GM21381 (cell line): ENCODE data around the gene WNT6.
"Not testable (repeated sequence)": the region's sequence is repeated elsewhere in the genome, so short reads cannot be mapped to it uniquely, and the experiment has no call there.

ENCODE experiments used
- ATAC-seq: cut with Tn5 transposase; IDR thresholded peaks from one replicate; pipeline ENCODE4 v1.9.1; 2021; ENCODE audit warnings: mild to moderate bottlenecking, moderate library complexity; ENCODE audit not compliant: unreplicated experiment

WNT6 gene

DNA sequence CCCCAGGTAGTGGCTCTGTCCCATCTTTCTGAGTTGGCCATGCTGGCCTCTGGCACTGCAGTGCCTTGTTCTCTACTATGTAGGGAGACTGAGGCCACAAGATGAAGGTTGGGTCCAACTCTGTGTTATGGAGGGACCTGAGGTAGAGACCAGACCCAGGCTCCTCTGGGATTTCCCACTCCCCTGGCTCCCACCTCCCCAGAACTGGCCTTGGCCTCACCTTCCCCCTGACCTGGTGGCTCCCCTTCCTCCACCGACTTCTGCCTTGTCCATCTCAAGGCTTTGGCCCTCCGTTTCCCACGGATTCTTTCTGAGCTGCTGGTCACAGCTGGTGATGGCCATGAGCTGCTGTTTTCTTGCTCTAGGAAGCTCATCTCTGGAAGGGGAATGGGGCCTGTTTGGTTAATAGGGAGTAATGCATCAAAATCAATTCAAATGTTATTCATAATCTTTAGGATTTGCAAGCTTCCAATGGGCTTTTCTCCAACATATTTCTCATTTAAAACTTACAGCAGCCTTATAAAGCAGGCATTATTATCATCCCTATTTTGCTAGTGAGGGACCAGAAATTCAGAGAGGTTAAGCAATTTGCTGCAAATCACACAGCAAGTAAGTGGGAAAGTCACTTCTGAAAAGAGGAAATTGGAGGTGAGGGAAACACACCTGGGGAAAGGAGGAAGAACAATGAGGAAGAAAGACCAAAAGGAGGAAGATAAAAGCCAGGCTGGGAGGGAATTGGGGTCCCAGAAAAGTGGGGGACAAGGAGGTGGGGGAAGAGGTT is 28.9 kb upstream of the WNT6 start:
- no peak for ATAC-seq

DNA sequence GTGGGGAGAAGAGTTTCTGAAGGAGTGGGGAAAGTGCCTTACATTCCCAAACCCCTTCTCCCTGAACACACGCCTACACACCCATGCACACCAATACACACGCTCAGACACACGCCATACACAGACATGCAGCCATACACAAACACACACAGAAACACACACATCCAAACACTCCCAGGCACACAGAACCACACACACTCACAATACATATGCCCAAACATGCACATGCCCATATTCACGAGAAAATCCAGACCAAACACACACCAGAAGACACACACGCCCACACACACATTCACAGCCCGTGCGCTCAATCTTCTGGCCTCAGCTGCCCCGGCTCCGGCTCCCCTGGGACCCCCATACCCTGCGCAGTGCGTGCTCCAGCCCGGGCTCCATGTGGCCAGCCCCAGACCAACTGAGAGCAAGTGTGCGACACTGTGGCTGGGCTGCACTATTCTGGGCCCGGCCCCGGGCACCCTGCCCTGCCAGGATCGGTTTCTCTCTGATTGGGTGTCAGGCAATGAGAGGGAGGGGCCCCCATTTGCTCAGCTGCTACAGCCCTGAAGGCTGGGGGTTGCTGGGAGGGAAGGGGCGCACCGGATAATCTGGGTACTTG is 28.1 kb upstream of the WNT6 start, which contains the start of gene PRKAG3:
Gene PRKAG3 (minus strand): TSS at position 426 of the 613 bp plus-strand sequence.
- no peak for ATAC-seq

DNA sequence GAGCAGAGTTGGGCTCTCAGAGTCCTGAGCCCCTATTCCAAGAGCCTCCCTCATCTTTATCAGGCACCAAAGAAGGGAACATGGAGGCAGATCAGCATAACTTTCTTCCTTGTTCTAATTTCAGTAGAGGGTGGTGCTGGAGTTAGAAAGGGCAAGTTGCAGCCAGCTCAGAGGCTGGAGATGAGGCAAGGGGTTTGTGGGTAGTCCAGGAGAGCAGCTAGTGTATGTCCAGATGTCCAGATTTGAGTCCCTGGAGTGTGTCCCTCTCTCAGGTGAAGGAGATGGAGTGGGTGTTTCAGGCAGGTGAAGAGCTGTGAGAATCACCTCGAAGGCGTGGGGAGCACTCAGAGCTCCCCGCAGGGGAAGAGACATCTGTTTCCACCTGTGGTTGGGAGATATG is 27.5 kb upstream of the WNT6 start:
- no peak for ATAC-seq

DNA sequence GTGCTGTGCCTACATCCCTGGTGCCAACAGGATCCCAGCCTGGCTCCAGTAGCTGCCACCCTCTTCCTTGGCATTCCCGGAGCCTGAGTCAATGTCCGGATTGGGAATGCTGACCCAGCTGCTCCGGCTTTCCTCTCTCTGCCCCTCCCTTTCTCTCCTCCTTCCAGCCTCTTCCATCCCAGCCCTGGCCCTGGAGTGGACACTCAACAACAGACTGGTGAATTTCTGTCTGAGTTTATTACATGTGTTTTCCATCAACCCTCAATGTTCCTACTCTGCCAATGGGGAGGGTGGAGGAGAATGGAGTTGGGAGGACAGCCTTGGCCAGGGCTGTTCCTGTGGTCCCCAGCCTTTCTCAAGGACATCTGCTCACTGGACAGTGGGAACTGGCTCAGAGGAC is 27.1 kb upstream of the WNT6 start:
- no peak for ATAC-seq

DNA sequence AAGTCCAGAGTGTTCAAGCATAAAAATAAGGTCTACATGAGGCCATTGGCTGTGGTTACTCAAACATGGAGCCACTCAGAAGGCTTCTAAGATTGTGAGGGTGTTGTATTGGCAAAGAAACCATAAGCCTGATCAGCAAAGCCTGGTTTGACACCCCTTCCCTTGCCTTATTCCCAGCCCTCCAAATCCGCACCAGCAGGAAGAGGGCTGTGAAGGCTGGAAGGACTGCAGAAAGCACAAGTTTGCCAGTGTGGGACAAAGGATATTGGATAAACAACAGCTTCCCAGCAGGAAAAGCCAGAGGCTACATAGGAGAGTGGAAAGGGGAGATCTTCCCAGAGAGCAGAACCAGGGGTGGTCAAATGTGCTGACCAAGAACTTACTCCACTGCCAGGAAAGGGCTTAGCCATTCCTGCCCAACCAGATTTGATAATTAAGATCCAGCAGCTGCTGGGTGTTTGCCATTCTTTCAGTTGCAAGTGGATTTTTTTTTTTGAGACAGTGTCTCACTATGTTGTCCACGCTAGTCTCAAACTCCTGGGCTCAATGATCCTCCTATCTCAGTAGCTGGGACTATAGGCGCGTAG is 26.5 kb upstream of the WNT6 start:
- no peak for ATAC-seq

DNA sequence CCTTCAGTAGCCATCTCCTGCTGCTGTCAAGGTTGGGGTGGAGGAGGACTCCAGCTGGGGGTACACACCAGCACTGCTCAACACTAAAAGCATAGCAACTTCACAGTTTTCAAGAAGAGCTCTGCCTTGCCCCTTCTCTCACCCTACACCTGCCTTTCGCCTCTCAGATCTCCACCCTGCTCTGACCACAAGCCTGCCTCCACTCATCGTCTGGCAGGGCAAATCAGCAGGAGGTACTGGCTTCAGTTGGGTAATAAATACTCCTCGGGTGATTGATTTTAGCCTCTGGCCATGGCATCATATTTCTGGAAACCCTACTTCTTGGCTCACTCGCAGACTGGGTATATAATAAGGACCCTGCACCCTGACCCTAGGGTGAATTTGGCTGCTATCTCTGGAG is 24.9 kb upstream of the WNT6 start:
- no peak for ATAC-seq

DNA sequence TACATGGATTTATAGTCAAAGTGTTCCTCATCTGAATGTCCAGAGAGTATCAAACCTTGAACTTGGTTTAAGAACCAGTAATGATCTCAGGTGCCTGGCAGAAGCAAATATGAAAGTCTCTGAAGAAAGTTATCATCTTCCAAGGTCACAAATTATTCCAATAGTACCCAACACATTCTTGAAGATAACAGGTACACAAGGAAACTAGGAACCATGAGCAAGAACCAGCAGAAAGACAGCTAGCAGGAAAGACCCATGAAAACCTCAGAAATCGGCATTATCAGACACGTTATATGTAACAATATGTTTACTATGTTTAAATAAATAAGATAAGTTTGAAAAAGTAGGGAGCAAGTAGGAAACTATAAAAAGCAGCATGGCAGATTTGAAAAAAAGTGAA is 22.1 kb upstream of the WNT6 start:
- no peak for ATAC-seq

DNA sequence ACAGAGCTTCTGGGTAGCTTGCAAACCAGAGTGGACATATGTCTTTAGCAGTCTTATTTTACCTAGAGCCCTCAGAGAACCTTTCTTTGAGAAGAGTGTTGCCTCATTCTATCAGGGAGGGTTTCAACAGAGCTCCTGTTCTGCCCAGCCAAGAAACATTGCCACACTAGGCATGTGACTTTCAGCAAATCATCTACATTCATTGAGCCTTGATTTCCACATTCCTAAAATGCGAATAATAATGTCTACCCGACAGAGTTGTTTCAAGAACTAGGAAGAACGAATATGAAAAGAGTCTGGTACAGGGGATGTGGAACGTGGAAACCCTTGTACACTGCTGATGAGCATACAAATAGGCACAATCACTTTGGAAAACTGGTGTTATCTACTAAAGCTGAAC is 20.2 kb upstream of the WNT6 start:
- ATAC-seq, result no peak

DNA sequence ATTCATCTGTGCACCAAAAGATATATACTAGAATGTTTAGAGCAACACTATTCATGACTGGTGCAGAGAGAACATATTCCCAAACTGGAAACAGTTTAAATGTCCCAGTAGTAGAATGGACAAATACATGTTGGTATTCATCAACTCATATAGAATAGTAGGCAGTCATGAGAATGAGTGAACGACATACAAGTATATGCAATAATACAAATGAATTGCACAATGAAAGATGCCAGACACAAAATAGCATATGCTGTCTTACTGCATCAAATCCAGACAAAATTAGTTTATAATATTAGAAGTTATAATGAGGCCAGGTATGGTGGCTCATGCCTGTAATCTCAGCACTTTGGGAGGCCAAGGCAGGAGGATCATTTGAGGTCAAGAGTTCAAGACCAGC is 19.7 kb upstream of the WNT6 start:
- no peak for ATAC-seq

DNA sequence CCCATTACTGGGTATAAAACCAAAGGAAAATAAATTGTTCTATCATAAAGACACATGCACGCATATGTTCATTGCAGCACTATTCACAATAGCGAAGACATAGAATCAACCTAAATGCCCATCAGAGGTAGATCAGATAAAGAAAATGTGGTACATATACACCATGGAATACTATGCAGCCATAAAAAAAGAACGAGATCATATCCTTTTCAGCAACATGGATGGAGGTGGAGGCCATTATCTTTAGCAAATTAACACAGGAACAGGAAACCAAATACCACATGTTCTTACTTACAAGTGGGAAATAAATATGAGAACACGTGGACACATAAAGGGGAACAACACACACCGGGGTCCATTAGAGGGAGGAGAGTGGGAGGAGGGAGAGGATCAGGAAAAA is 15.3 kb upstream of the WNT6 start:
- ATAC-seq, result not testable (repeated sequence)

DNA sequence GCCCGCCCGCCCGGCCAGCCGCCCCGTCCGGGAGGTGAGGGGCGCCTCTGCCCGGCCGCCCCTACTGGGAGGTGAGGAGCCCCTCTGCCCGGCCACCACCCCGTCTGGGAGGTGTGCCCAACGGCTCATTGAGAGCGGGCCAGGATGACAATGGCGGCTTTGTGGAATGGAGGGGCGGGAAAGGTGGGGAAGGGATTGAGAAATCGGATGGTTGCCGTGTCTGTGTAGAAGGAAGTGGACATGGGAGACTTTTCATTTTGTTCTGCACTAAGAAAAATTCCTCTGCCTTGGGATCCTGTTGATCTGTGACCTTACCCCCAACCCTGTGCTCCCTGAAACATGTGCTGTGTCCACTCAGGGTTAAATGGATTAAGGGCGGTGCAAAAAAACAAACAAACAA is 12.6 kb upstream of the WNT6 start:
- ATAC-seq, result not testable (repeated sequence)

DNA sequence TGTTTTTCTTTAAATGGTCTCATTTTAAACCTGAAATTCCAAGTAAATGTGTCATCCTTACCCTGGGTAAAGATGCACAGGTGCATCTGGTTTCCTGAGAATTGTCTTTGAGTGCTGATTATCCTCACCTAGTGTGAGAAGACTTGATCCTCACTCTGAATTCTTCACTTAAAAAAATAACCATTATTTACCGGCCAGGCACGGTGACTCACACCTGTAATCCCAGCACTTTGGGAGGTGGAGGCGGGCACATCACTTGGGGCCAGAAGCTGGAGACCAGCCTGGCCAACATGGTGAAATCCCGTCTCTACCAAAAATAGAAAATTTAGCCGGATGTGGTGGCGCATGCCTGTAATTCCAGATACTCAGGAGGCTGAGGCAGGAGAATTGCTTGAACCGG is 9.9 kb upstream of the WNT6 start:
- no peak for ATAC-seq

DNA sequence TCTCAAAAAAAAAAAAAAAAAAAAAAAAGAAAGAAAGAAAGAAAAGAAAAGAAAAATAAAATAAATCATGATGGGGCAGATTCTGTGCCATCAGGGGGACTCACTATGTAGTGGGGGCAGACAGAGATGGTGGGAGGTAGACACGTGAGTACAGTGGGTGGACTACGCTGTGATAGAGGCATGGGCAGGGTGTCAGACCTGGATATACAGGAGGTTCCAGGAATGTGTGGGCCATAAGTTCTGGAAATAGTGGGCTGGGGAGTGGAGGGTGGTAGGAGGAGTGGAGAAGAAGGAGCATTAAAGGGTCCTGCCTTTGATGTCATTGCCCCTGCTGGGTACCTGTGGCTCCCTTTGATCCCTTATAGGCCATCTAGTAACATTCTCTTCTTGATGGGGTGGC is 8.8 kb upstream of the WNT6 start:
- no peak for ATAC-seq

DNA sequence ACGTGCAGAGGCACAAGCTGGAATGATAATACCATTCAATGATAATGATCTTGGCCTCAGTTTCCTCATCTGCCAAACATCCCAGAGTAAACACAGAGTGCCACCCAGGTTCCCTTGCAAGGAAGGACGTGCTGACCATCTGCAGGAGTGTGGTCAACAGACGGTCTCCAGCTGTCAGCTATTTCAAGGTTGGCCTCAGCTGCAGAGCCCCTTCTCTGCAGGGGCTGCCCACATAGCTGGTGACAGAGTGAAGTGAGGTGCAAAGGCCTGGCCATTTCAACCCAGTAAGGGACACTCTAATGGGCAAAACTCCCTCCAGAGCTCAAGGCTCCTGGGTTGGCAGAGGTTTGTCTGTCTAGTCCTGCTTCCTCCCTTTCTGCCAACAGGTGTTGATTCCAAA is 8.3 kb upstream of the WNT6 start:
- no peak for ATAC-seq

DNA sequence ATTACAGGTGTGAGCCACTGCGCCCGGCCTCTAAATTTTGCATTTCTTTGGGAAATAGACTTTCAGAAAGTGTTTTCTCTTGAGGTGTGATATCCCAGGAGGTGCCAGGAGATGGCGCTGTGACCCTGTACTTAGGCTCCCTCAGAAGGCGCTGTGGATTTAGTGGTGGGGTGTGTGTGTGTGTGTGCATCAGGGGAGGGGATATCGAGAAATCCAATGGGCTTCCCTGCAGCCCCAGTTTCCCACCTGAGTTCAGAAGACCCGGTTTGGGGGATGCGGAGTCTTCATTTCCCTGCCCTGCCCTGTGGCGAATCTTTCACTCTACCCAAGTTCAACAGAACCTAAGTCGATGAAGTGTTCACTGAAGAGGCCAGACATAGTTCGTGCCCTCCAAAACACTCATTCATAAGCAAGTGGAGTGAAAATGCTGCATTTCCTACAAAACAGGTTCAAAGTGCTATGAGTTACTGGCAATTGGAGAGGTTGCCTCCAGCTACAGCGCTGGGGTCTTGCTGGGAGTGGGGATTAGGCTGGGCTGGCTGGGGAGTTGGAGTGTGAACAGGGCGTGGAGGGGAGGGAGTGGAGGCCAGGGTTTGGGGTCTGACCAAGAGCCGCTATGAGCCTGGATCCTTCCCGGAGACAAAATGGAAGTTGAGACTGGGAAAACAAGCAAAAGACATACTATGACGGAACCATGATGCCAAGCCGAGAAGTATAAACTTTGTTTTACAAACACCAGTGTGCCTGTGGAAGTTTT is 6.5 kb upstream of the WNT6 start:
- no peak for ATAC-seq

DNA sequence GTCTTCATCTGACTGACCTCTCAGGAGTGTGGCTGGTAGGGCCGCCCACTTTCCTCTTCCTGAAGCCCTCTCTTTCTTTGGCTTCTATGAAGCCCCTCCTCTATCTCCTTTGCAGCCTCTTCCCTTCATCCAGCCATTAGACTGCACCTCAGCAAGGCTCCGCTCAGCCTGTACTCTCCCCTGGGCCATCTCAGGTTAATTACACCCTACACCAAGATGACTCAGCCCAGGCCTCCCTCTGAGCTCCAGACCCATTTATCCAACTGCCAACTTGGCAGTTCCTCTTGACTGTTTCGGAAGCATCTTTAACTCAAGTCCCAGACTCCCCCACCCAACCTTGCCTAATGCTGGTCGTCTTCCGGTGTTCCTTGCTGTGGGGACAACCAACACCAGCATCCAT is 5.8 kb upstream of the WNT6 start:
- no peak for ATAC-seq

DNA sequence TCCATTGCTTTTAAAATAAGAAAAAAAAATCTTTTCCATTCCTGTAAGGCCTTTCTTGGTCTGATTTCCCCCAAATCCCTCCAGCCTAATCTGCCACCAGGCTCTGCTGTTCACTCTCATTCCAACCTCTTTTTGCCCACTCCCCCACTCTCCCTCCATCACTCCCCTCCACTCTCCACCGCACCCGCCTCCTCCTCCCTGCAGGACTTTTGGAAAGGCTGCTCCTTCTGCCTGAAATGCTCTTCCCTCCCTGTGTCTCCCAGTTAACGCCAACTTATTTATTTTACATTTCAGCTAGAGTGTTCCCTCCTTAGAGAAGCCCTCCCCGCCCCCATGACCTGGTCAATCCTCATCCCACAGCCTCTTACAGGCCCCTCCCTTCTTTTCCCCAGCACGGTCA is 4.7 kb upstream of the WNT6 start:
- no peak for ATAC-seq

DNA sequence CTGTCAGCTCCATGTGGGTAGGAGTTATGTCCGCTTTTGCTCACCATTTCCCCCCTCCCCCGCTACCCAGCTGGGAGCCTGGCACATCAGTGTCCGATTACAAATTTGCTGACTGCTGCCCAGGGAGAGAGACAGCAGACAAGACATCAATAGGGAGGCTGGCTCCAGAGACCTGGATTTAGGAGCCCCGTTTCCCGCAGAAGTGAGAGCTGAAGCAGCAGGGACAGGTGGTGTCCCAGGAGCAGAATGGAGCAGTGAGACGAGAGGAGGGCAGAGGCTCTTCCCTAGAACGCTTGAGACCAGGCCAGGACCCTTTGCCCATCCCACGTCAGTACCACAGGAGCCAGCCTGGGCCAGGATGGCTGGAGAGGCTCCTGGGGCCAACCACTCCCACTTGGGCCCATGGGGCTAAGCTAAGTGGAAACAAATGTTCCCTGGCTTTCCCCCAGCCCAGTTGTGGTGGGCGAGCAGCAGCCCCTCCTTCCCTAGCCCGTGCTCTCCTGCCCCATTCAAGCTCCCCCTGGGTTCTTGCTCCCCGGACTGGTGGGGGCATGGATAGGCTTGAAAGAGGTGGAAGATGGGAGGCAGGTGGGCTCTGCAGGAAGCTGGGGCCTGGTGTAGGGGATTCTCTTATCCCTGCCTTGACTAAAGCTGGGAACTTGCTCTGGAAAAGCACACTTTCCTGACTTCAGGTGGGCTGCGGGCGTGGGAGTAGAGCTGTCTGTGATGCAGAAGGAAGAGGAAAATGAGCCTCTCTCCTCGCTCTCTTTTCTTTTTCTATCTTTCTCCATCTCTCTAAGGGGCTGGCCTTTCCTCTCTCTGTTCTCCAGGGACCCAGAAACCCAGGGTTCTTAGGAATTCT is 4.1 kb upstream of the WNT6 start:
- no peak for ATAC-seq

DNA sequence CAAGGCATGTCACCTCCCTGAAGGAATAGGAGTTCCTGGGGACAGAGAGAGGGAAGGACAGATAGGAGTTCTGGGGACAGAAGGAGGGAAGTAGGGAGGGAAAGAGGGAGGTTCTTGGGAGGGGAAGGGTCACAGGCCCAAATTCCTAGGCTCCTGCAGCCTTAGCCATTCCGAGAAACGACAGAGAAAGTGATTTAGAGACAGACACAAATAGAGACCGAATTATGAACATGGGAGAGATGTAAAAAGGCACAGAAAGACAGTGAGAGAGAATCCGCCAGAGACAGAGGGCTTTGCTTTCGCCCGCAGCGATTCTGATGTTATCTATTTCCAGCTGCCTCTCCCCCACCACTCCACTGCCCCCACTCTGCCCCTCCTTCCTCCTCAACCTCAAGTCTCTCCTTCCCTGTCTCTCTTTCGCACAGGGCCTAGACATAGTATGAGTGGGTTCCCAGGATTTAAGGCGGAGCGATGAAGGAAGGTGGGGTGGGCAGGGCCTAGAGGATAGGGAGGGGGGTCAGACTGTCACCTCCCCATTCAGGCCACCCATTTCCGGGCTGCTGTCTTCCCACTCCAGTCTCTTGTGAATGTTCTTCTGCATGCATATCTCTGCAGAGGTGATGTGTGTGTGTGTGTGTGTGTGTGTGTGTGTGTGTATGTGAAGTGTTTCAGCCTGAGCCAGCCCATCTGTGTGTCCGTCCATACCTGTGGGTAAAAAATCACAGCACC is 3.3 kb upstream of the WNT6 start:
- no peak for ATAC-seq

DNA sequence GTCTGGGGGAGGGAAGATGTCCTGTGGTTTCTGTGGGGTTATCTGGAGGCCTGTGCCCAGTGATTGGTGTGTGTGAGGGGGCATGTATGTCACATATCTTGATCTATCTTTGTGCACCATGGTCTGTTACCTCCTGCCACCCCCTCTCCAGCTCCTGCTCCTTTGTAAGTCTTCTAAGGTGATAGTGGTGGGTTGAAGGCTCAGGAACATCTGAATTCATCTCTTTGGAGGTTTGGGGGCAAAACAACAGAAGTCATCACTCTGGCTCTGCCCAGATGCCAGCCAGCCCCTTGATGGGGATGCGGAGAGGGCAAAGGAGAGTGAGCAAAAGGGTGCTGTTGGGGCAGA is 2.7 kb upstream of the WNT6 start:
- ATAC-seq, result no peak
